HL-60 (cell line): Measurements from ENCODE around the gene GRM8.

Experiments used
- GABPA ChIP-seq: IDR thresholded peaks from 2 replicates; pipeline ENCODE4 v1.6.1; 2012; ENCODE audit warnings: low read depth
- TF ChIP-seq, protein P1 (sequence below): IDR thresholded peaks from one replicate; pipeline ENCODE4 v1.5.1; 2011; ENCODE audit warnings: low read length, control low read depth, inconsistent platforms; ENCODE audit not compliant: insufficient read depth

DNA sequence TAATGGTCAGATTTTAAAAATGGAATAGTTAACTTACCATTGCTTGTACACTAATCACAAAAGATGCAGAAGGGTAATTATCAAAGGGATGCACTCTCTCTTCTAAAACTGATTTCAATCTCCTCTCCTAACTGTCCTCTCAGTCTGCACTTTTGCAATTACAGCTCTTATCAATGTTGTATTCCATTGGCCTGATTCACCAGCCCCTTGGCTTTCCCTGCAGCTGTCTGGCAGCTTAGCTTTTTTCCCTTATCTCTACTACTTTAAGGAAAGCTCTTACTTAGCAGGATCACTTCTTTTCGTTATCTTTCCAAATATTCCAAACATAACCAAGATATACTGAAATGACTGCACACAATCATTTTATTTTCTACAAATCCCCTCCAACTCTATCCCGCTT, 448.8 kb downstream of the GRM8 start:
- TF ChIP-seq, protein P1, sequence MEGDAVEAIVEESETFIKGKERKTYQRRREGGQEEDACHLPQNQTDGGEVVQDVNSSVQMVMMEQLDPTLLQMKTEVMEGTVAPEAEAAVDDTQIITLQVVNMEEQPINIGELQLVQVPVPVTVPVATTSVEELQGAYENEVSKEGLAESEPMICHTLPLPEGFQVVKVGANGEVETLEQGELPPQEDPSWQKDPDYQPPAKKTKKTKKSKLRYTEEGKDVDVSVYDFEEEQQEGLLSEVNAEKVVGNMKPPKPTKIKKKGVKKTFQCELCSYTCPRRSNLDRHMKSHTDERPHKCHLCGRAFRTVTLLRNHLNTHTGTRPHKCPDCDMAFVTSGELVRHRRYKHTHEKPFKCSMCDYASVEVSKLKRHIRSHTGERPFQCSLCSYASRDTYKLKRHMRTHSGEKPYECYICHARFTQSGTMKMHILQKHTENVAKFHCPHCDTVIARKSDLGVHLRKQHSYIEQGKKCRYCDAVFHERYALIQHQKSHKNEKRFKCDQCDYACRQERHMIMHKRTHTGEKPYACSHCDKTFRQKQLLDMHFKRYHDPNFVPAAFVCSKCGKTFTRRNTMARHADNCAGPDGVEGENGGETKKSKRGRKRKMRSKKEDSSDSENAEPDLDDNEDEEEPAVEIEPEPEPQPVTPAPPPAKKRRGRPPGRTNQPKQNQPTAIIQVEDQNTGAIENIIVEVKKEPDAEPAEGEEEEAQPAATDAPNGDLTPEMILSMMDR = no peak
- TF ChIP-seq GABPA = no peak
